HepG2 (cell line): ENCODE data around the gene SCP2. TPM values are rescaled to one million over a fixed set of nuclear protein-coding genes. Genes with fewer than 3 reads are reported as not detected.
A peak's percentile ranks its signal among the peaks of the same experiment; 100 is the strongest.

Experiments
- ATF7-NPFF ChIP-seq: sonication (generic); formaldehyde crosslinking; IDR thresholded peaks from 2 replicates; pipeline ENCODE4 v1.8.1; 2023; ENCODE audit warnings: mild to moderate bottlenecking, low read depth, missing genetic modification reagents, moderate library complexity
- BHLHE40 ChIP-seq: IDR thresholded peaks from 2 replicates; pipeline ENCODE4 v1.6.1; 2011; ENCODE audit warnings: low read length, improper control_type of control experiment
- BORCS8-MEF2B ChIP-seq: sonication (generic); formaldehyde crosslinking; IDR thresholded peaks from 2 replicates; pipeline ENCODE4 v1.8.0; 2022; ENCODE audit warnings: mild to moderate bottlenecking, missing genetic modification reagents
- CCDC6 ChIP-seq: sonication (generic); formaldehyde crosslinking; IDR thresholded peaks from 2 replicates; pipeline ENCODE4 v1.8.1; 2022; ENCODE audit warnings: mild to moderate bottlenecking, missing genetic modification reagents, moderate library complexity
- DMTF1 ChIP-seq: sonication (generic); formaldehyde crosslinking; IDR thresholded peaks from 2 replicates; pipeline ENCODE4 v1.4.0; 2020; ENCODE audit warnings: mild to moderate bottlenecking, missing genetic modification reagents
- DNMT3B ChIP-seq: conservative IDR thresholded peaks from 2 replicates; pipeline ENCODE4 v1.6.1; 2016; ENCODE audit warnings: missing biosample characterization, control low read depth
- DPF2 ChIP-seq: sonication (generic); formaldehyde crosslinking; IDR thresholded peaks from 2 replicates; pipeline ENCODE4 v1.4.0; 2020; ENCODE audit warnings: mild to moderate bottlenecking, low read depth, missing genetic modification reagents, borderline replicate concordance
- EEA1 ChIP-seq: sonication (generic); formaldehyde crosslinking; IDR thresholded peaks from 2 replicates; pipeline ENCODE4 v1.5.1; 2020; ENCODE audit warnings: mild to moderate bottlenecking, missing genetic modification reagents, borderline replicate concordance
- ELF1 ChIP-seq: sonication (generic); formaldehyde crosslinking; IDR thresholded peaks from 2 replicates; pipeline ENCODE4 v1.4.0; 2020; ENCODE audit warnings: missing genetic modification reagents
- GABPB1 ChIP-seq: IDR thresholded peaks from 2 replicates; pipeline ENCODE4 v1.6.1; 2016; ENCODE audit warnings: mild to moderate bottlenecking, missing genetic modification reagents, moderate library complexity, missing compliant biosample characterization
- HMG20B ChIP-seq: conservative IDR thresholded peaks from 2 replicates; pipeline ENCODE4 v1.6.1; 2016; ENCODE audit warnings: missing genetic modification reagents, missing compliant biosample characterization
- KLF9 ChIP-seq: IDR thresholded peaks from 2 replicates; pipeline ENCODE4 v1.6.1; 2016; ENCODE audit warnings: low read depth
- MYC ChIP-seq: sonication (generic); formaldehyde crosslinking; IDR thresholded peaks from 2 replicates; pipeline ENCODE4 v1.9.0; 2021; ENCODE audit warnings: missing genetic modification reagents, borderline replicate concordance
- MYPOP ChIP-seq: sonication (generic); formaldehyde crosslinking; IDR thresholded peaks from 2 replicates; pipeline ENCODE4 v1.8.1; 2023; ENCODE audit warnings: mild to moderate bottlenecking, moderate library complexity, missing genetic modification reagents
- NCOA5 ChIP-seq: sonication (generic); formaldehyde crosslinking; IDR thresholded peaks from 2 replicates; pipeline ENCODE4 v1.4.0; 2020; ENCODE audit warnings: missing genetic modification reagents
- NCOR1 ChIP-seq: fragments of 200-600 bp; sonication (generic); IDR thresholded peaks from 2 replicates; pipeline ENCODE4 v1.7.0; 2017; ENCODE audit warnings: antibody characterized with exemption, low read length, borderline replicate concordance
- NR3C1 ChIP-seq: sonication (generic); formaldehyde crosslinking; IDR thresholded peaks from 2 replicates; pipeline ENCODE4 v1.4.0; 2020; ENCODE audit warnings: missing genetic modification reagents
- SRSF9 ChIP-seq: fragments of 200-400 bp; formaldehyde crosslinking; IDR thresholded peaks from 2 replicates; pipeline ENCODE4 v1.6.1; 2018; ENCODE audit warnings: borderline replicate concordance, mild to moderate bottlenecking, low read depth, low read length; ENCODE audit not compliant: insufficient read depth, poor library complexity, severe bottlenecking
- ZBTB14 ChIP-seq: sonication (generic); formaldehyde crosslinking; IDR thresholded peaks from 2 replicates; pipeline ENCODE4 v1.4.0; 2020; ENCODE audit warnings: missing genetic modification reagents
- ZBTB33 ChIP-seq: sonication (generic); formaldehyde crosslinking; IDR thresholded peaks from 2 replicates; pipeline ENCODE4 v1.4.0; 2020; ENCODE audit warnings: missing genetic modification reagents
- ZNF704 ChIP-seq: sonication (generic); formaldehyde crosslinking; IDR thresholded peaks from 2 replicates; pipeline ENCODE4 v1.8.1; 2023; ENCODE audit warnings: mild to moderate bottlenecking, inconsistent platforms, moderate library complexity, missing genetic modification reagents, borderline replicate concordance
- ZSCAN12 ChIP-seq: sonication (generic); formaldehyde crosslinking; IDR thresholded peaks from 2 replicates; pipeline ENCODE4 v1.9.0; 2021; ENCODE audit warnings: mild to moderate bottlenecking, missing genetic modification reagents
- polyA plus RNA-seq, 8 experiments: library from polyadenylated mRNA; depleted of rRNA in 3 of 8; stranded (reverse) in 7 of 8; unstranded in 1 of 8; fragments of >200 nt; fragmentation: Illumina TruSeq in 4 of 8; extraction: Trizol in 4 of 8; gene quantifications; 2 replicates each; pipeline versions ENCODE4 v1.2.1 to v1.2.3, GENCODE V29; 2011 to 2016; ENCODE audit warnings: low read depth in 4 of 8, missing spikeins in 1 of 8, mixed read lengths in 1 of 8; ENCODE audit not compliant: insufficient read depth in 1 of 8
- total RNA-seq, 5 experiments: library from RNA; depleted of rRNA; stranded (reverse); fragments of >200 nt; fragmentation: Illumina TruSeq; extraction: Trizol; gene quantifications; 2 replicates each; pipeline ENCODE4 v1.2.3, GENCODE V29; 2016; ENCODE audit warnings: low read depth in 1 of 5

SCP2 gene
- total and polyA plus RNA-seq, 2 of the 13 experiments (the other 11 are each of a cell fraction or from before 2014, with no cell fraction given), result 59.0 to 133 TPM

- TF ChIP-seq MYPOP, result peak; percentile 46; the same call in 1 of the 2 replicates
- TF ChIP-seq ATF7-NPFF (CRISPR knock-in tag), result no peak
- TF ChIP-seq CCDC6 (CRISPR knock-in tag), result no peak; the same call in 1 of the 2 replicates
- no peak for TF ChIP-seq ZNF704 (CRISPR knock-in tag)
- peak; percentile 53 for TF ChIP-seq GABPB1
- 0 out of 2 replicates have a peak, but pooled peaks have one; percentile 6 for TF ChIP-seq ZBTB33
- no peak for TF ChIP-seq SRSF9
- TF ChIP-seq ZSCAN12, result no peak
- TF ChIP-seq DNMT3B (CRISPR knock-in tag), result no peak; the same call in 1 of the 2 replicates
- TF ChIP-seq BORCS8-MEF2B, result no peak
- TF ChIP-seq MYC (CRISPR knock-in tag), result peak; percentile 59; the same call in 1 of the 2 replicates
- no peak for TF ChIP-seq ZBTB14 (CRISPR knock-in tag)
- no peak for TF ChIP-seq EEA1 (CRISPR knock-in tag)
- no peak for TF ChIP-seq NR3C1 (CRISPR knock-in tag)
- peak; percentile 43; the same call in 1 of the 2 replicates for TF ChIP-seq DPF2 (CRISPR knock-in tag)
- peak; percentile 81 for TF ChIP-seq NCOR1
- TF ChIP-seq ELF1, result no peak; the same call in 1 of the 2 replicates
- TF ChIP-seq NCOA5 (CRISPR knock-in tag), result no peak
- no peak for TF ChIP-seq KLF9 (CRISPR knock-in tag)
- no peak for TF ChIP-seq HMG20B (CRISPR knock-in tag)
- no peak for TF ChIP-seq DMTF1 (CRISPR knock-in tag)
- TF ChIP-seq BHLHE40, result peak; percentile 45; the same call in 1 of the 2 replicates
Measured at GRCh38 chr1:53089478-53090226, 162.6 kb downstream of the SCP2 start (continued).
